OCI-LY3 (cell line): ENCODE results near the gene PRKCE.

Experiments used
- H2AFZ ChIP-seq: fragments of 200-600, 300-600 bp; shearing (Covaris generic); 2 replicates; pipeline ENCODE4 v1.6.0; 2014; ENCODE audit warnings: antibody characterized with exemption, low read depth, low read length
- H3K27ac ChIP-seq: fragments of 200-600, 300-600 bp; sonication (generic); 2 replicates; pipeline ENCODE4 v1.5.1; 2014; ENCODE audit warnings: mild to moderate bottlenecking, low read length, moderate library complexity, mixed read lengths
- H3K27me3 ChIP-seq: fragments of 200-600, 300-600 bp; sonication (generic); 2 replicates; pipeline ENCODE4 v1.6.1; 2014; ENCODE audit warnings: low read depth, low read length, mixed read lengths
- H3K36me3 ChIP-seq: fragments of 200-600, 300-600 bp; sonication (generic); replicated peaks from 2 replicates; pipeline ENCODE3; 2014; ENCODE audit warnings: low read depth, low read length, mixed read lengths
- H3K4me1 ChIP-seq: fragments of 300-600, 200-600 bp; sonication (generic); 2 replicates; pipeline ENCODE4 v1.6.1; 2014; ENCODE audit warnings: low read length, mixed read lengths
- H3K4me2 ChIP-seq: fragments of 200-600, 300-600 bp; sonication (generic); 2 replicates; pipeline ENCODE4 v1.6.1; 2014; ENCODE audit warnings: low read length, mixed read lengths
- H3K4me3 ChIP-seq: fragments of 300-600, 200-600 bp; sonication (generic); 2 replicates; pipeline ENCODE4 v1.5.1; 2014; ENCODE audit warnings: antibody characterized with exemption, mild to moderate bottlenecking, low read length, moderate library complexity
- H3K79me2 ChIP-seq: fragments of 300-600, 200-600 bp; shearing (Covaris generic); 2 replicates; pipeline ENCODE4 v1.6.1; 2014; ENCODE audit warnings: mild to moderate bottlenecking, low read length, mixed read lengths
- H3K9ac ChIP-seq: fragments of 300-600, 200-600 bp; shearing (Covaris generic); 2 replicates; pipeline ENCODE4 v1.6.0; 2014; ENCODE audit warnings: mild to moderate bottlenecking, low read length, moderate library complexity
- H3K9me3 ChIP-seq: fragments of 200-600, 300-600 bp; shearing (Covaris generic); 2 replicates; pipeline ENCODE4 v1.6.1; 2014; ENCODE audit warnings: low read length, mixed read lengths; ENCODE audit not compliant: insufficient read depth
- H4K20me1 ChIP-seq: fragments of 200-600, 300-600 bp; sonication (generic); 2 replicates; pipeline ENCODE4 v1.6.1; 2016; ENCODE audit warnings: low read length, mixed read lengths; ENCODE audit not compliant: insufficient read depth
- CTCF ChIP-seq: fragments of 200-600, 300-600 bp; sonication (generic); IDR thresholded peaks from 2 replicates; pipeline ENCODE4 v1.5.1; 2014; ENCODE audit warnings: antibody characterized with exemption, low read length, low read depth
- EZH2phosphoT487 ChIP-seq: fragments of 200-600 bp; shearing (Covaris generic); IDR thresholded peaks from 2 replicates; pipeline ENCODE4 v1.6.1; 2018; ENCODE audit warnings: antibody characterized with exemption, mixed run types, low read depth

Gene PRKCE

GRCh38 chr2:45680351-45680967 is 29.0 kb downstream of the PRKCE start:
- no peak overlapping the region for H3K4me3 ChIP-seq
- H3K4me1 ChIP-seq = no peaks in the 10 kb centered on the region
- no peaks in the 10 kb centered on the region for H3K9me3 ChIP-seq
- no peaks in the 10 kb centered on the region for H3K27me3 ChIP-seq
- no peak overlapping the region for H2AFZ ChIP-seq
- H3K79me2 ChIP-seq = no peaks in the 10 kb centered on the region
- no peak overlapping the region for H3K27ac ChIP-seq
- H3K4me2 ChIP-seq = no peak overlapping the region
- H3K9ac ChIP-seq = no peak overlapping the region
- TF ChIP-seq EZH2phosphoT487 = no peak
- no peaks in the 10 kb centered on the region for H3K36me3 ChIP-seq
- H4K20me1 ChIP-seq = no peaks in the 10 kb centered on the region

DNA sequence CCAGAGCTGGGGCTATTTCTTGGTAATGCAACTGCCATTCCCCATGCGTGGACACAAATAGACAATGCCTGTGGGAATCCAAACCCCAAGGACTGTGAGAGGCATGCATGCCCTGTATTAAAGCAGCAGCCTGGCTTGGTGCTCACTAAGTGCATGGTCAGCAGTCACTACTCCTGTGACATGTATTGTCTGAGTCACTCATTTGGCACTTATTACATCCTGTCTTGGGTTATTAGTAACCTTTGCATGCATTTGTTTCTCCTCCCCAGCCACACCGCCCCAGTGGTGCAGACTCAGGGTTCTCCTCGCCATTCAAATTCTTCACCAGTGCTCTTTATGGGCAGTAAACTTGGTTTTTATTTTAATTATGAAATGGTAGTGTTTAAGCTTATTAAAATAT is 30.2 kb downstream of the PRKCE start:
- no peak overlapping the region for H3K4me2 ChIP-seq
- H4K20me1 ChIP-seq = no peaks in the 10 kb centered on the region
- H3K27me3 ChIP-seq = no peaks in the 10 kb centered on the region
- H3K4me1 ChIP-seq = no peaks in the 10 kb centered on the region
- H3K9ac ChIP-seq = no peak overlapping the region
- H3K36me3 ChIP-seq = no peaks in the 10 kb centered on the region
- TF ChIP-seq EZH2phosphoT487 = no peak
- TF ChIP-seq CTCF = no peak
- no peak overlapping the region for H3K4me3 ChIP-seq
- H2AFZ ChIP-seq = no peak overlapping the region
- no peaks in the 10 kb centered on the region for H3K79me2 ChIP-seq
- H3K27ac ChIP-seq = no peak overlapping the region
- H3K9me3 ChIP-seq = no peaks in the 10 kb centered on the region

- no peaks in the 10 kb centered on the region for H3K36me3 ChIP-seq
- no peaks in the 10 kb centered on the region for H3K79me2 ChIP-seq
- H3K9ac ChIP-seq = no peak overlapping the region
- H3K9me3 ChIP-seq = no peaks in the 10 kb centered on the region
- H2AFZ ChIP-seq = no peak overlapping the region
- no peak overlapping the region for H3K4me3 ChIP-seq
- no peak overlapping the region for H3K4me2 ChIP-seq
- no peak for TF ChIP-seq EZH2phosphoT487
- no peak for TF ChIP-seq CTCF
- H3K4me1 ChIP-seq = no peaks in the 10 kb centered on the region
- no peaks in the 10 kb centered on the region for H3K27me3 ChIP-seq
- no peaks in the 10 kb centered on the region for H4K20me1 ChIP-seq
- H3K27ac ChIP-seq = no peak overlapping the region
Observed at GRCh38 chr2:45683292-45683691, 31.8 kb downstream of the PRKCE start.

- Histone ChIP-seq H3K27me3 (no peaks in the 10 kb centered on the region), H3K4me2 (no peak overlapping the region), H3K4me3 (no peak overlapping the region), H2AFZ (no peak overlapping the region), H3K9me3 (no peaks in the 10 kb centered on the region), H3K36me3 (no peaks in the 10 kb centered on the region), H4K20me1 (no peaks in the 10 kb centered on the region), H3K9ac (no peak overlapping the region), H3K4me1 (no peaks in the 10 kb centered on the region), H3K27ac (no peak overlapping the region), H3K79me2 (no peaks in the 10 kb centered on the region)
- TF ChIP-seq CTCF (no peak), EZH2phosphoT487 (no peak)
Observed at GRCh38 chr2:45684756-45685155, 33.3 kb downstream of the PRKCE start.
